GM12878 (cell line): ENCODE data around the gene IRF2. TPM values are rescaled to one million over a fixed set of nuclear protein-coding genes. Genes with fewer than 3 reads are reported as not detected.

Experiments
- ATAC-seq: fragments of 200-7000 bp; cut with Tn5 transposase; 3 replicates; pipeline ENCODE4 v1.9.1; 2020; ENCODE audit warnings: mild to moderate bottlenecking, moderate library complexity
- BruUV-seq: library from RNA; stranded (reverse); fragments of 400-500 nt; replicated peaks from 2 replicates; lab custom pipeline; 2021; lab: Mats Ljungman, UMichigan
- CTCF ChIA-PET: fragments of 300-600 bp; sonication (Branson Sonifier 250); formaldehyde crosslinking; extraction: SDS; loops from one replicate; lab custom pipeline; 2021; ENCODE audit warnings: inconsistent platforms; lab: Yijun Ruan, JAX
- POLR2A ChIA-PET: fragments of 350-600 bp; formaldehyde crosslinking; extraction: SDS; loops from one replicate; lab custom pipeline; 2021; ENCODE audit warnings: inconsistent platforms; lab: Charles Lee
- RAD21 ChIA-PET: fragments of 300-600 bp; sonication (Branson Sonifier 250); formaldehyde crosslinking; loops from one replicate; lab custom pipeline; 2023; ENCODE audit warnings: antibody characterized with exemption; ENCODE audit not compliant: unreplicated experiment; lab: Charles Lee
- SMC1A ChIA-PET: fragments of 300-600 bp; sonication (Branson Sonifier 250); formaldehyde crosslinking; loops from one replicate; lab custom pipeline; 2023; ENCODE audit not compliant: unreplicated experiment, uncharacterized antibody; lab: Charles Lee
- DNase-seq: peaks from one replicate; pipeline ENCODE4 v3.0.0-alpha.2; 2011; ENCODE audit warnings: low read depth, low spot score
- FAIRE-seq: peaks from 3 replicates; lab custom pipeline; 2011; peaks lifted over from hg19 to GRCh38; lab: Jason Lieb, UNC
- H2AFZ ChIP-seq: 2 replicates; pipeline ENCODE4 v1.6.0; 2011; ENCODE audit warnings: low read depth, low read length, control low read depth; ENCODE audit not compliant: control insufficient read depth
- H3K27ac ChIP-seq: 2 replicates; pipeline ENCODE4 v1.5.1; 2011; ENCODE audit warnings: control low read depth; ENCODE audit not compliant: control insufficient read depth, insufficient read depth
- H3K27me3 ChIP-seq, 2 experiments: replicated peaks in 1 of 2; 2 replicates each; pipeline versions ENCODE4 v1.6.0 to v1.6.1; 2011; ENCODE audit warnings: low read length in 1 of 2; ENCODE audit not compliant: control insufficient read depth in 2 of 2, insufficient read depth in 2 of 2
- H3K36me3 ChIP-seq, 2 experiments: 2 replicates each; pipeline ENCODE4 v1.5.1; 2011; ENCODE audit warnings: low read length in 1 of 2; ENCODE audit not compliant: control insufficient read depth in 2 of 2, insufficient read depth in 2 of 2
- H3K4me1 ChIP-seq: 2 replicates; pipeline ENCODE4 v1.6.1; 2011; ENCODE audit warnings: mild to moderate bottlenecking, low read length, moderate library complexity, mixed read lengths; ENCODE audit not compliant: control insufficient read depth, insufficient read depth
- H3K4me2 ChIP-seq: 2 replicates; pipeline ENCODE4 v1.6.0; 2011; ENCODE audit warnings: control low read depth; ENCODE audit not compliant: control insufficient read depth, insufficient read depth
- H3K4me3 ChIP-seq: fragments of 200-600 bp; sonication (generic); 2 replicates; pipeline ENCODE4 v1.5.1; 2016
- H3K79me2 ChIP-seq: 2 replicates; pipeline ENCODE4 v1.6.0; 2011; ENCODE audit warnings: low read length; ENCODE audit not compliant: control insufficient read depth, insufficient read depth
- H3K9ac ChIP-seq: 2 replicates; pipeline ENCODE4 v1.8.0; 2011; ENCODE audit warnings: low read length, control low read depth, mixed read lengths; ENCODE audit not compliant: control insufficient read depth, insufficient read depth
- H3K9me3 ChIP-seq: replicated peaks from 3 replicates; pipeline ENCODE4 v1.5.1; 2011; ENCODE audit warnings: mild to moderate bottlenecking, low read length; ENCODE audit not compliant: control insufficient read depth, insufficient read depth
- H4K20me1 ChIP-seq: 2 replicates; pipeline ENCODE4 v1.6.0; 2011; ENCODE audit not compliant: control insufficient read depth, insufficient read depth
- CREM ChIP-seq: IDR thresholded peaks from 2 replicates; pipeline ENCODE4 v1.6.1; 2014; ENCODE audit warnings: antibody characterized with exemption, low read depth
- EP300 ChIP-seq, 2 experiments: fragments of 150-350 bp in 1 of 2; IDR thresholded peaks; 2 replicates each; pipeline ENCODE4 v1.6.1; 2011 to 2012; ENCODE audit warnings: low read depth in 2 of 2, low read length in 2 of 2, borderline replicate concordance in 1 of 2, improper control_type of control experiment in 1 of 2, inconsistent platforms in 1 of 2; ENCODE audit not compliant: control insufficient read depth in 1 of 2
- FOS ChIP-seq: IDR thresholded peaks from 3 replicates; pipeline ENCODE4 v1.6.1; 2011; ENCODE audit warnings: borderline replicate concordance; ENCODE audit not compliant: insufficient read length; ENCODE audit errors: extremely low read depth
- GABPA ChIP-seq: IDR thresholded peaks from 2 replicates; pipeline ENCODE4 v1.6.1; 2014; ENCODE audit warnings: antibody characterized with exemption, low read depth, mild to moderate bottlenecking, inconsistent platforms
- HDAC2 ChIP-seq: fragments of 200-600 bp; sonication (generic); IDR thresholded peaks from 2 replicates; pipeline ENCODE4 v1.6.1; 2017
- KAT2A ChIP-seq: conservative IDR thresholded peaks from 2 replicates; pipeline ENCODE4 v1.6.1; 2011; ENCODE audit warnings: low read depth, low read length; ENCODE audit not compliant: control insufficient read depth
- MYB ChIP-seq: fragments of 150-350 bp; IDR thresholded peaks from 2 replicates; pipeline ENCODE4 v1.6.1; 2014; ENCODE audit warnings: mild to moderate bottlenecking, low read depth, low read length, borderline replicate concordance
- POU2F2 ChIP-seq: IDR thresholded peaks from 3 replicates; pipeline ENCODE4 v1.6.1; 2011; ENCODE audit warnings: low read depth, mild to moderate bottlenecking, low read length, borderline replicate concordance
- RUNX3 ChIP-seq: IDR thresholded peaks from 2 replicates; pipeline ENCODE4 v1.6.1; 2012; ENCODE audit warnings: low read length, inconsistent platforms
- SIX5 ChIP-seq: IDR thresholded peaks from 2 replicates; pipeline ENCODE4 v1.6.1; 2011; ENCODE audit warnings: mild to moderate bottlenecking, low read depth, low read length, moderate library complexity; ENCODE audit not compliant: severe bottlenecking
- SMAD5 ChIP-seq: IDR thresholded peaks from 2 replicates; pipeline ENCODE4 v1.6.1; 2016; ENCODE audit warnings: antibody characterized with exemption, low read depth
- SMC3 ChIP-seq: IDR thresholded peaks from 2 replicates; pipeline ENCODE4 v1.6.1; 2011; ENCODE audit warnings: low read length, improper control_type of control experiment, borderline replicate concordance
- SREBF2 ChIP-seq: IDR thresholded peaks from 2 replicates; pipeline ENCODE4 v1.6.1; 2012; ENCODE audit warnings: mild to moderate bottlenecking, low read length
- STAT1 ChIP-seq: fragments of 450-650 bp; conservative IDR thresholded peaks from 2 replicates; pipeline ENCODE4 v1.6.1; 2014; ENCODE audit warnings: antibody characterized with exemption, mild to moderate bottlenecking
- TCF12 ChIP-seq: IDR thresholded peaks from 2 replicates; pipeline ENCODE4 v1.6.1; 2011; ENCODE audit warnings: low read depth, mild to moderate bottlenecking, low read length
- YY1 ChIP-seq: IDR thresholded peaks from 2 replicates; pipeline ENCODE4 v1.6.1; 2011; ENCODE audit warnings: low read depth, mild to moderate bottlenecking, low read length
- ZNF24 ChIP-seq: fragments of 450-650 bp; IDR thresholded peaks from 2 replicates; pipeline ENCODE4 v1.6.1; 2017; ENCODE audit warnings: antibody characterized with exemption, mild to moderate bottlenecking
- ZNF384 ChIP-seq: IDR thresholded peaks from 2 replicates; pipeline ENCODE4 v1.6.1; 2012; ENCODE audit warnings: low read depth, mild to moderate bottlenecking, low read length, improper control_type of control experiment, borderline replicate concordance
- WGBS: methylation state at CpG from one replicate; pipeline ENCODE4 v1.1.6; 2016; ENCODE audit warnings: low lambda C conversion rate; ENCODE audit not compliant: insufficient replicate concordance, insufficient coverage; ENCODE audit errors: missing lambda C conversion rate; 5-methylcytosine and 5-hydroxymethylcytosine counted together
- in situ Hi-C: fragments of 300-500 bp; cut with MboI; formaldehyde crosslinking; loops from 9 replicates; pipeline ENCODE4 v1.14.3; 2018; ENCODE audit warnings: mixed read lengths
- intact Hi-C: fragments of 100-400 bp; cut with micrococcal nuclease; formaldehyde crosslinking; loops from one replicate; pipeline ENCODE4 v1.14.2; 2022; ENCODE audit not compliant: unreplicated experiment
- polyA plus RNA-seq, 11 experiments: library from polyadenylated mRNA; depleted of rRNA in 4 of 11; unstranded in 6 of 11; stranded (reverse) in 5 of 11; fragments of >200 nt; fragmentation: Nextera tagmentation in 4 of 11; fragmentation: Illumina TruSeq in 1 of 11; extraction: Ambion mirVana in 4 of 11; extraction: Trizol in 1 of 11; gene quantifications; 1 replicate in 1 of 11; 2 replicates in 10 of 11; pipeline versions ENCODE4 v1.2.1 to v1.2.3, GENCODE V29; 2011 to 2016; ENCODE audit warnings: inconsistent platforms in 2 of 11, missing spikeins in 2 of 11, low read depth in 1 of 11
- total RNA-seq, 4 experiments: library from RNA; depleted of rRNA in 3 of 4; stranded (reverse); fragments of >200 nt in 3 of 4; fragmentation: Illumina TruSeq in 1 of 4; extraction: Trizol in 1 of 4; gene quantifications; 2 replicates each; pipeline versions ENCODE4 v1.2.1 to v1.2.3, GENCODE V29; 2013 to 2021
- TF ChIP-seq, protein P1 (sequence below): fragments of 150-350 bp; IDR thresholded peaks from 2 replicates; pipeline ENCODE4 v1.6.1; 2014; ENCODE audit warnings: mild to moderate bottlenecking, low read depth, low read length
- TF ChIP-seq, protein P2 (sequence below): fragments of 450-650 bp; IDR thresholded peaks from 2 replicates; pipeline ENCODE4 v1.6.1; 2017; ENCODE audit warnings: low read depth, mild to moderate bottlenecking, moderate library complexity

Gene IRF2
- total and polyA plus RNA-seq, 10 of the 15 experiments (the other 5 are each of a cell fraction or from before 2014, with no cell fraction given) = 45.1 to 99.3 (median 58.9) TPM

DNA sequence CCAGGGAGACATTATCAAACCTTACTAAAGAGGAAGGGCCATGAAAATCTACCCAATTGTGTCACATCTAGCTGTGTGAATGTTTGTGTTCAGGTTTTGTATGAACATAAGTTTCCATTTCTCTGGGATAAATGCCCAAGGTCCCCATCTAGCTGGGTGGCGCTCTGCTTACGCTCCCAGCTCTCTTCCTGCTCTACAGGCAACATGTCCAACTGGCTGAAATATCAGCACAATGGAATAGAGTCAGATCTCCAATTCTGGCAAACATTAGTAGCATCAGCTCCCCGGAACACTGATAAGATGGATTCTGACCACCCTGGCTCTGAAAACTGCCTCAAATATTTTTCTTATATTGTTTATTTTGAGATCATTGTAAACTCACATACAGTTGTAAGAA is 74.8 kb downstream of the IRF2 start:
- peaks cover 4 to 30% of the 10 kb centered on the region in 2 experiments for H3K36me3 ChIP-seq
- no TSS peak for BruUV-seq

More for the DNA sequence above, 74.8 kb downstream of the IRF2 start:
- Histone ChIP-seq H2AFZ (no peak overlapping the region), H3K27ac (no peak overlapping the region), H3K4me2 (no peak overlapping the region), H3K4me3 (no peak overlapping the region), H3K9ac (no peak overlapping the region), H3K9me3 (no peaks in the 10 kb centered on the region; the same call in 2 of the 3 replicates), H3K79me2 (peaks cover 7% of the 10 kb centered on the region), H3K4me1 (peaks cover 37% of the 10 kb centered on the region), H4K20me1 (no peaks in the 10 kb centered on the region), H3K27me3 (no peaks in the 10 kb centered on the region)
- DNase-seq = no peak
- no peak for ATAC-seq
- TF ChIP-seq SREBF2 (no peak), CREM (no peak), ZNF24 (no peak), EP300 (IDR thresholded peaks at IDR 0.05; ENCODE audit: borderline replicate concordance in 1 of 2, control insufficient read depth in 1 of 2, low read depth in 2 of 2, low read length in 2 of 2) (no peak), FOS (no peak), POU2F2 (no peak), YY1 (no peak), ZNF384 (no peak), SMC3 (no peak), TCF12 (no peak), GABPA (no peak), KAT2A (no peak), MYB (no peak), SMAD5 (no peak), HDAC2 (no peak), STAT1 (no peak), RUNX3 (no peak), SIX5 (no peak)
- TF ChIP-seq, protein P1, sequence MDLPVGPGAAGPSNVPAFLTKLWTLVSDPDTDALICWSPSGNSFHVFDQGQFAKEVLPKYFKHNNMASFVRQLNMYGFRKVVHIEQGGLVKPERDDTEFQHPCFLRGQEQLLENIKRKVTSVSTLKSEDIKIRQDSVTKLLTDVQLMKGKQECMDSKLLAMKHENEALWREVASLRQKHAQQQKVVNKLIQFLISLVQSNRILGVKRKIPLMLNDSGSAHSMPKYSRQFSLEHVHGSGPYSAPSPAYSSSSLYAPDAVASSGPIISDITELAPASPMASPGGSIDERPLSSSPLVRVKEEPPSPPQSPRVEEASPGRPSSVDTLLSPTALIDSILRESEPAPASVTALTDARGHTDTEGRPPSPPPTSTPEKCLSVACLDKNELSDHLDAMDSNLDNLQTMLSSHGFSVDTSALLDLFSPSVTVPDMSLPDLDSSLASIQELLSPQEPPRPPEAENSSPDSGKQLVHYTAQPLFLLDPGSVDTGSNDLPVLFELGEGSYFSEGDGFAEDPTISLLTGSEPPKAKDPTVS = no peak
- TF ChIP-seq, protein P2, sequence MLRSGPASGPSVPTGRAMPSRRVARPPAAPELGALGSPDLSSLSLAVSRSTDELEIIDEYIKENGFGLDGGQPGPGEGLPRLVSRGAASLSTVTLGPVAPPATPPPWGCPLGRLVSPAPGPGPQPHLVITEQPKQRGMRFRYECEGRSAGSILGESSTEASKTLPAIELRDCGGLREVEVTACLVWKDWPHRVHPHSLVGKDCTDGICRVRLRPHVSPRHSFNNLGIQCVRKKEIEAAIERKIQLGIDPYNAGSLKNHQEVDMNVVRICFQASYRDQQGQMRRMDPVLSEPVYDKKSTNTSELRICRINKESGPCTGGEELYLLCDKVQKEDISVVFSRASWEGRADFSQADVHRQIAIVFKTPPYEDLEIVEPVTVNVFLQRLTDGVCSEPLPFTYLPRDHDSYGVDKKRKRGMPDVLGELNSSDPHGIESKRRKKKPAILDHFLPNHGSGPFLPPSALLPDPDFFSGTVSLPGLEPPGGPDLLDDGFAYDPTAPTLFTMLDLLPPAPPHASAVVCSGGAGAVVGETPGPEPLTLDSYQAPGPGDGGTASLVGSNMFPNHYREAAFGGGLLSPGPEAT = no peak
- 100% methylated on average over 3 of the region's 3 CpGs for WGBS
- FAIRE-seq = no peak
- ChIA-PET SMC1A (interaction anchor here (1.2 kb wide), 1 partner anchor 76 kb away, joined by 4 read pairs; no protein-coding TSS in a partner anchor), CTCF (interaction anchor here (0.7 to 1.4 kb wide), 2 partner anchors 10 to 11 kb away, joined by 3 to 4 read pairs; no protein-coding TSS in a partner anchor), RAD21 (no interaction called here), POLR2A (no interaction called here)
- intact Hi-C loops = loop anchor here (5.0 kb wide), 5 partner anchors 73 to 138 kb away; partner anchors contain the start of gene IRF2
- in situ Hi-C loops = no loop called here
